Measurements from ENCODE around the gene BABAM2. TPM values are rescaled to one million over a fixed set of nuclear protein-coding genes. Genes with fewer than 3 reads are reported as not detected.

Gene BABAM2
- total RNA-seq, 2 donors from 2014 or later, result 32.2 to 33.5 TPM

GRCh38 chr2:27886322-27886721, 4.2 kb upstream of the BABAM2 start:
- Histone ChIP-seq H3K9ac (ENCODE audit: low read depth in 2 of 2, low read length in 2 of 2) (no peak overlapping the region), H3K36me3 (no peaks in the 10 kb centered on the region), H3K27ac (no peak overlapping the region), H3K27me3 (no peaks in the 10 kb centered on the region), H3K4me1 (peaks cover 6% of the 10 kb centered on the region), H3K4me3 (no peak overlapping the region), H3K9me3 (no peaks in the 10 kb centered on the region)
- DNase-seq, result no peak
- no peak for TF ChIP-seq CTCF (IDR thresholded peaks at IDR 0.05)
- intact Hi-C loops (cut with DNase I), result no loop called here

GRCh38 chr2:27887111-27887510, 3.4 kb upstream of the BABAM2 start:
- no peak overlapping the region for H3K9ac ChIP-seq (ENCODE audit: low read depth in 2 of 2, low read length in 2 of 2)
- no peaks in the 10 kb centered on the region for H3K36me3 ChIP-seq
- H3K9me3 ChIP-seq, result no peaks in the 10 kb centered on the region
- DNase-seq, result no peak
- peaks cover 6% of the 10 kb centered on the region for H3K4me1 ChIP-seq
- H3K4me3 ChIP-seq, result no peak overlapping the region
- no peaks in the 10 kb centered on the region for H3K27me3 ChIP-seq
- no peak for TF ChIP-seq CTCF (IDR thresholded peaks at IDR 0.05)
- intact Hi-C loops (cut with DNase I), result no loop called here
- H3K27ac ChIP-seq, result no peak overlapping the region

GRCh38 chr2:27887830-27888229, 2.7 kb upstream of the BABAM2 start:
- Histone ChIP-seq H3K9me3 (no peaks in the 10 kb centered on the region), H3K9ac (ENCODE audit: low read depth in 2 of 2, low read length in 2 of 2) (no peak overlapping the region), H3K36me3 (no peaks in the 10 kb centered on the region), H3K27me3 (no peaks in the 10 kb centered on the region), H3K4me3 (no peak overlapping the region), H3K27ac (no peak overlapping the region), H3K4me1 (peaks cover 6% of the 10 kb centered on the region)
- intact Hi-C loops (cut with DNase I), result no loop called here
- TF ChIP-seq CTCF (IDR thresholded peaks at IDR 0.05), result no peak
- no peak for DNase-seq

- Histone ChIP-seq H3K9ac (ENCODE audit: low read depth in 2 of 2, low read length in 2 of 2) (no peak overlapping the region), H3K36me3 (no peaks in the 10 kb centered on the region), H3K27me3 (no peaks in the 10 kb centered on the region), H3K27ac (no peak overlapping the region), H3K4me3 (no peak overlapping the region), H3K4me1 (peaks cover 6% of the 10 kb centered on the region), H3K9me3 (no peaks in the 10 kb centered on the region)
- no peak for TF ChIP-seq CTCF (IDR thresholded peaks at IDR 0.05)
- DNase-seq, result no peak
- intact Hi-C loops (cut with DNase I), result no loop called here
Observed at GRCh38 chr2:27888790-27889189, 1.7 kb upstream of the BABAM2 start.

GRCh38 chr2:27889774-27890145, 769 bp upstream of the BABAM2 start:
- Histone ChIP-seq H3K9ac (ENCODE audit: low read depth in 2 of 2, low read length in 2 of 2) (peak overlapping the region; percentile 90 to 96), H3K36me3 (no peaks in the 10 kb centered on the region), H3K4me1 (peaks cover 6% of the 10 kb centered on the region), H3K9me3 (no peaks in the 10 kb centered on the region), H3K27me3 (no peaks in the 10 kb centered on the region), H3K4me3 (peak overlapping the region; percentile 70), H3K27ac (peak overlapping the region; percentile 95)
- DNase-seq, result peak; percentile 32
- no peak for TF ChIP-seq CTCF (IDR thresholded peaks at IDR 0.05)
- intact Hi-C loops (cut with DNase I), result no loop called here
